ENCODE data around the gene TRDN.

- no peak for TF ChIP-seq USF2 (CRISPR knock-in tag; IDR thresholded peaks at IDR 0.05)
- TF ChIP-seq, protein P1, sequence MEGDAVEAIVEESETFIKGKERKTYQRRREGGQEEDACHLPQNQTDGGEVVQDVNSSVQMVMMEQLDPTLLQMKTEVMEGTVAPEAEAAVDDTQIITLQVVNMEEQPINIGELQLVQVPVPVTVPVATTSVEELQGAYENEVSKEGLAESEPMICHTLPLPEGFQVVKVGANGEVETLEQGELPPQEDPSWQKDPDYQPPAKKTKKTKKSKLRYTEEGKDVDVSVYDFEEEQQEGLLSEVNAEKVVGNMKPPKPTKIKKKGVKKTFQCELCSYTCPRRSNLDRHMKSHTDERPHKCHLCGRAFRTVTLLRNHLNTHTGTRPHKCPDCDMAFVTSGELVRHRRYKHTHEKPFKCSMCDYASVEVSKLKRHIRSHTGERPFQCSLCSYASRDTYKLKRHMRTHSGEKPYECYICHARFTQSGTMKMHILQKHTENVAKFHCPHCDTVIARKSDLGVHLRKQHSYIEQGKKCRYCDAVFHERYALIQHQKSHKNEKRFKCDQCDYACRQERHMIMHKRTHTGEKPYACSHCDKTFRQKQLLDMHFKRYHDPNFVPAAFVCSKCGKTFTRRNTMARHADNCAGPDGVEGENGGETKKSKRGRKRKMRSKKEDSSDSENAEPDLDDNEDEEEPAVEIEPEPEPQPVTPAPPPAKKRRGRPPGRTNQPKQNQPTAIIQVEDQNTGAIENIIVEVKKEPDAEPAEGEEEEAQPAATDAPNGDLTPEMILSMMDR (IDR thresholded peaks at IDR 0.05): no peak
- TF ChIP-seq, protein P2, sequence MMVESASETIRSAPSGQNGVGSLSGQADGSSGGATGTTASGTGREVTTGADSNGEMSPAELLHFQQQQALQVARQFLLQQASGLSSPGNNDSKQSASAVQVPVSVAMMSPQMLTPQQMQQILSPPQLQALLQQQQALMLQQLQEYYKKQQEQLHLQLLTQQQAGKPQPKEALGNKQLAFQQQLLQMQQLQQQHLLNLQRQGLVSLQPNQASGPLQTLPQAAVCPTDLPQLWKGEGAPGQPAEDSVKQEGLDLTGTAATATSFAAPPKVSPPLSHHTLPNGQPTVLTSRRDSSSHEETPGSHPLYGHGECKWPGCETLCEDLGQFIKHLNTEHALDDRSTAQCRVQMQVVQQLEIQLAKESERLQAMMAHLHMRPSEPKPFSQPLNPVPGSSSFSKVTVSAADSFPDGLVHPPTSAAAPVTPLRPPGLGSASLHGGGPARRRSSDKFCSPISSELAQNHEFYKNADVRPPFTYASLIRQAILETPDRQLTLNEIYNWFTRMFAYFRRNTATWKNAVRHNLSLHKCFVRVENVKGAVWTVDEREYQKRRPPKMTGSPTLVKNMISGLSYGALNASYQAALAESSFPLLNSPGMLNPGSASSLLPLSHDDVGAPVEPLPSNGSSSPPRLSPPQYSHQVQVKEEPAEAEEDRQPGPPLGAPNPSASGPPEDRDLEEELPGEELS (CRISPR knock-in tag; IDR thresholded peaks at IDR 0.05): no peak
- TF ChIP-seq, protein P3, sequence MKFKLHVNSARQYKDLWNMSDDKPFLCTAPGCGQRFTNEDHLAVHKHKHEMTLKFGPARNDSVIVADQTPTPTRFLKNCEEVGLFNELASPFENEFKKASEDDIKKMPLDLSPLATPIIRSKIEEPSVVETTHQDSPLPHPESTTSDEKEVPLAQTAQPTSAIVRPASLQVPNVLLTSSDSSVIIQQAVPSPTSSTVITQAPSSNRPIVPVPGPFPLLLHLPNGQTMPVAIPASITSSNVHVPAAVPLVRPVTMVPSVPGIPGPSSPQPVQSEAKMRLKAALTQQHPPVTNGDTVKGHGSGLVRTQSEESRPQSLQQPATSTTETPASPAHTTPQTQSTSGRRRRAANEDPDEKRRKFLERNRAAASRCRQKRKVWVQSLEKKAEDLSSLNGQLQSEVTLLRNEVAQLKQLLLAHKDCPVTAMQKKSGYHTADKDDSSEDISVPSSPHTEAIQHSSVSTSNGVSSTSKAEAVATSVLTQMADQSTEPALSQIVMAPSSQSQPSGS (CRISPR knock-in tag; IDR thresholded peaks at IDR 0.05; ENCODE audit: borderline replicate concordance, low read depth): no peak
- TF ChIP-seq, protein P4, sequence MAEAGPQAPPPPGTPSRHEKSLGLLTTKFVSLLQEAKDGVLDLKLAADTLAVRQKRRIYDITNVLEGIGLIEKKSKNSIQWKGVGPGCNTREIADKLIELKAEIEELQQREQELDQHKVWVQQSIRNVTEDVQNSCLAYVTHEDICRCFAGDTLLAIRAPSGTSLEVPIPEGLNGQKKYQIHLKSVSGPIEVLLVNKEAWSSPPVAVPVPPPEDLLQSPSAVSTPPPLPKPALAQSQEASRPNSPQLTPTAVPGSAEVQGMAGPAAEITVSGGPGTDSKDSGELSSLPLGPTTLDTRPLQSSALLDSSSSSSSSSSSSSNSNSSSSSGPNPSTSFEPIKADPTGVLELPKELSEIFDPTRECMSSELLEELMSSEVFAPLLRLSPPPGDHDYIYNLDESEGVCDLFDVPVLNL (CRISPR knock-in tag; IDR thresholded peaks at IDR 0.05; ENCODE audit: borderline replicate concordance, low read depth): no peak
- TF ChIP-seq, protein P5, sequence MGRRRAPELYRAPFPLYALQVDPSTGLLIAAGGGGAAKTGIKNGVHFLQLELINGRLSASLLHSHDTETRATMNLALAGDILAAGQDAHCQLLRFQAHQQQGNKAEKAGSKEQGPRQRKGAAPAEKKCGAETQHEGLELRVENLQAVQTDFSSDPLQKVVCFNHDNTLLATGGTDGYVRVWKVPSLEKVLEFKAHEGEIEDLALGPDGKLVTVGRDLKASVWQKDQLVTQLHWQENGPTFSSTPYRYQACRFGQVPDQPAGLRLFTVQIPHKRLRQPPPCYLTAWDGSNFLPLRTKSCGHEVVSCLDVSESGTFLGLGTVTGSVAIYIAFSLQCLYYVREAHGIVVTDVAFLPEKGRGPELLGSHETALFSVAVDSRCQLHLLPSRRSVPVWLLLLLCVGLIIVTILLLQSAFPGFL (CRISPR knock-in tag; IDR thresholded peaks at IDR 0.05; ENCODE audit: borderline replicate concordance): no peak
- no peak for TF ChIP-seq ZNF232 (CRISPR knock-in tag; IDR thresholded peaks at IDR 0.05)
- TF ChIP-seq ZNF317 (CRISPR knock-in tag; IDR thresholded peaks at IDR 0.05; ENCODE audit: borderline replicate concordance, low read depth): no peak
- TF ChIP-seq MYBL2 (CRISPR knock-in tag; IDR thresholded peaks at IDR 0.05): no peak
- TF ChIP-seq ZBTB21 (CRISPR knock-in tag; IDR thresholded peaks at IDR 0.05; ENCODE audit: borderline replicate concordance): no peak
- no peak for TF ChIP-seq NR2C2 (CRISPR knock-in tag; IDR thresholded peaks at IDR 0.05)
- no peak for TF ChIP-seq KAT7 (CRISPR knock-in tag; IDR thresholded peaks at IDR 0.05; ENCODE audit: borderline replicate concordance)
- TF ChIP-seq HMGXB4 (CRISPR knock-in tag; IDR thresholded peaks at IDR 0.05): no peak
Observed at GRCh38 chr6:123352279-123352678, 284.5 kb downstream of the TRDN start.
